ENCODE measurements around the gene MED17.

The MED17 gene, protein sequence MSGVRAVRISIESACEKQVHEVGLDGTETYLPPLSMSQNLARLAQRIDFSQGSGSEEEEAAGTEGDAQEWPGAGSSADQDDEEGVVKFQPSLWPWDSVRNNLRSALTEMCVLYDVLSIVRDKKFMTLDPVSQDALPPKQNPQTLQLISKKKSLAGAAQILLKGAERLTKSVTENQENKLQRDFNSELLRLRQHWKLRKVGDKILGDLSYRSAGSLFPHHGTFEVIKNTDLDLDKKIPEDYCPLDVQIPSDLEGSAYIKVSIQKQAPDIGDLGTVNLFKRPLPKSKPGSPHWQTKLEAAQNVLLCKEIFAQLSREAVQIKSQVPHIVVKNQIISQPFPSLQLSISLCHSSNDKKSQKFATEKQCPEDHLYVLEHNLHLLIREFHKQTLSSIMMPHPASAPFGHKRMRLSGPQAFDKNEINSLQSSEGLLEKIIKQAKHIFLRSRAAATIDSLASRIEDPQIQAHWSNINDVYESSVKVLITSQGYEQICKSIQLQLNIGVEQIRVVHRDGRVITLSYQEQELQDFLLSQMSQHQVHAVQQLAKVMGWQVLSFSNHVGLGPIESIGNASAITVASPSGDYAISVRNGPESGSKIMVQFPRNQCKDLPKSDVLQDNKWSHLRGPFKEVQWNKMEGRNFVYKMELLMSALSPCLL

GRCh38 chr11:93784145-93784934 is at the start of gene MED17:
TSS of gene MED17 (plus strand) at chr11:93784282. CDS start at chr11:93784514, 232 bp downstream.
- Histone ChIP-seq H3K4me1 (ENCODE audit: control insufficient read depth in 1 of 2, insufficient read depth in 2 of 2, low read length in 2 of 2) (peaks cover 0 to 26% of the 10 kb centered on the region in 2 donors), H3K27ac (ENCODE audit: low read length) (peak within 1 kb of the TSS; percentile 90), H3K9me3 (ENCODE audit: control insufficient read depth in 1 of 2, low read length in 2 of 2) (no peaks in the 10 kb centered on the region), H3K36me3 (ENCODE audit: control insufficient read depth in 1 of 2, insufficient read depth in 2 of 2, low read length in 2 of 2) (peaks cover 4 to 7% of the 10 kb centered on the region in 2 donors), H3K27me3 (ENCODE audit: low read depth, low read length) (no peaks in the 10 kb centered on the region), H3K4me3 (ENCODE audit: low read depth in 1 of 2, low read length in 2 of 2) (peak within 1 kb of the TSS; percentile 95 to 99)

GRCh38 chr11:93734427-93735222 is 49.5 kb upstream of the MED17 start:
- H3K4me1 ChIP-seq (ENCODE audit: control insufficient read depth in 1 of 2, insufficient read depth in 2 of 2, low read length in 2 of 2): peaks cover 15 to 18% of the 10 kb centered on the region in 2 donors
- no peak overlapping the region for H3K4me3 ChIP-seq (ENCODE audit: low read depth in 1 of 2, low read length in 2 of 2)
- no peaks in the 10 kb centered on the region for H3K27me3 ChIP-seq (ENCODE audit: low read depth, low read length)
- H3K36me3 ChIP-seq (ENCODE audit: control insufficient read depth in 1 of 2, insufficient read depth in 2 of 2, low read length in 2 of 2): peaks cover 85 to 89% of the 10 kb centered on the region in 2 donors
- H3K9me3 ChIP-seq (ENCODE audit: control insufficient read depth in 1 of 2, low read length in 2 of 2): no peaks in the 10 kb centered on the region
- no peak overlapping the region for H3K27ac ChIP-seq (ENCODE audit: low read length)

DNA sequence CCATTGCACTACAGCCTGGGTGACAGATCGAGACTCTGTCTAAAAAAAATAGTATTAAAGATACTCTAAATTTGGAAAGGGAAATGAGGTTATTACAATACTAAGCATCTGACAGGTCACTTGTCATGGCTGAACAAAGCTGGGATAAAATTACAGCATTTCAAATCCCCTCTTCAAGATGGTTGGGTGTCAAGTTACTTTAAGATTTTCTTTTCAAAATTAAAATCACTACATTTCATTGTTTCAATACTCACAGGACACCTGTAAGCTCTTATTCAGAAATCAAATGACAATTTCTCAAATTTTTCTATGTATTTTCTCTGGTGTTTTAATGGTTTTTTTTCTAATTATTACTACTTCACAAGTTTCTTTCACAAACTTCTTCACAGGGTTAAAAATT is 48.5 kb upstream of the MED17 start:
- Histone ChIP-seq H3K4me3 (ENCODE audit: low read depth in 1 of 2, low read length in 2 of 2) (no peak overlapping the region), H3K4me1 (ENCODE audit: control insufficient read depth in 1 of 2, insufficient read depth in 2 of 2, low read length in 2 of 2) (peaks cover 16 to 25% of the 10 kb centered on the region in 2 donors), H3K27ac (ENCODE audit: low read length) (no peak overlapping the region), H3K27me3 (ENCODE audit: low read depth, low read length) (no peaks in the 10 kb centered on the region), H3K9me3 (ENCODE audit: control insufficient read depth in 1 of 2, low read length in 2 of 2) (no peaks in the 10 kb centered on the region), H3K36me3 (ENCODE audit: control insufficient read depth in 1 of 2, insufficient read depth in 2 of 2, low read length in 2 of 2) (peaks cover 75 to 79% of the 10 kb centered on the region in 2 donors)

DNA sequence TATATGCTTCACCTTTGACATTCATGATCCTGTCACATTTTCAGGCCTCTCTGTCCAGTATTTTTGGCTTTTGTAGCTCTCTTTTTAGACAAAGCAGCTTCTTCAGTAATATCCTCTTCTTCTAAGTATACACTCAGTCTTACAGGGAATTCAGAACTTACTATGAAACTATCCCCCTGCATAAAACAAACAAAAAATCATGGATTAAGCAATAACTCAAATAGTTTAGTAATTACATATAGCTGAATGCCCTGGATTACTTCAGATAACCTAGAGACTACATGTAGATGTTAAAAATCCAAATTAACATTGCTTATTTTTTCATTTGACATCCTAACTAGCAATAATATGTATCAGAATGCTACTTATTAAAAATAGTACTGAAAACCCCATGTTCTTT is 48.0 kb upstream of the MED17 start:
- no peak overlapping the region for H3K27ac ChIP-seq (ENCODE audit: low read length)
- no peaks in the 10 kb centered on the region for H3K27me3 ChIP-seq (ENCODE audit: low read depth, low read length)
- H3K9me3 ChIP-seq (ENCODE audit: control insufficient read depth in 1 of 2, low read length in 2 of 2): no peaks in the 10 kb centered on the region
- H3K4me1 ChIP-seq (ENCODE audit: control insufficient read depth in 1 of 2, insufficient read depth in 2 of 2, low read length in 2 of 2): peaks cover 16 to 25% of the 10 kb centered on the region in 2 donors
- H3K36me3 ChIP-seq (ENCODE audit: control insufficient read depth in 1 of 2, insufficient read depth in 2 of 2, low read length in 2 of 2): peaks cover 70 to 79% of the 10 kb centered on the region in 2 donors
- no peak overlapping the region for H3K4me3 ChIP-seq (ENCODE audit: low read depth in 1 of 2, low read length in 2 of 2)

- Histone ChIP-seq H3K4me1 (ENCODE audit: control insufficient read depth in 1 of 2, insufficient read depth in 2 of 2, low read length in 2 of 2) (peaks cover 12 to 29% of the 10 kb centered on the region in 2 donors), H3K36me3 (ENCODE audit: control insufficient read depth in 1 of 2, insufficient read depth in 2 of 2, low read length in 2 of 2) (peaks cover 51 to 65% of the 10 kb centered on the region in 2 donors), H3K4me3 (ENCODE audit: low read depth in 1 of 2, low read length in 2 of 2) (peak overlapping the region; percentile 15 to 88), H3K27me3 (ENCODE audit: low read depth, low read length) (no peaks in the 10 kb centered on the region), H3K27ac (ENCODE audit: low read length) (no peak overlapping the region), H3K9me3 (ENCODE audit: control insufficient read depth in 1 of 2, low read length in 2 of 2) (no peaks in the 10 kb centered on the region)
Observed at GRCh38 chr11:93737904-93738612, 46.0 kb upstream of the MED17 start.

DNA sequence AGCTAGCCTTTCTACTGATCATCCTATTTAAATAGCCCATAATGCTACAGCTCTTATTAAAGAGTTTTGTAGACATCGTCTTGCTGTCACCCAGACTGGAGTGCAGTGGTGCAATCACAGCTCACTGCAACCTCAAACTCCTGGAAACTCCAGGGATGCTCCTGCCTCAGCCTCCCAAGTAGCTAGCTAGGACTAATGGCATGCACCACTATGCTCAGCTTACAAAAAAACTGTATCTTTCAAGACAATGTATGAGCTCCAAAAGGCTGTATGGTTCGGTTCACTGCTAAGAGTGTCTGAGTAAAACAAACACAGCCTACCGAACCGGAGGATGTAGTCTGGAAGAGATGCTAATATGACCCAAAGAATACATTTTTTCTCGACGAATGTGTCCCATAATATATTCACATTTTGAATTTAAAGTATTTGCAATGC is 45.4 kb upstream of the MED17 start:
- Histone ChIP-seq H3K9me3 (ENCODE audit: control insufficient read depth in 1 of 2, low read length in 2 of 2) (no peaks in the 10 kb centered on the region), H3K27me3 (ENCODE audit: low read depth, low read length) (no peaks in the 10 kb centered on the region), H3K4me3 (ENCODE audit: low read depth in 1 of 2, low read length in 2 of 2) (peak overlapping the region; percentile 88 to 99), H3K36me3 (ENCODE audit: control insufficient read depth in 1 of 2, insufficient read depth in 2 of 2, low read length in 2 of 2) (peaks cover 47 to 59% of the 10 kb centered on the region in 2 donors), H3K27ac (ENCODE audit: low read length) (no peak overlapping the region), H3K4me1 (ENCODE audit: control insufficient read depth in 1 of 2, insufficient read depth in 2 of 2, low read length in 2 of 2) (peaks cover 12 to 29% of the 10 kb centered on the region in 2 donors)

DNA sequence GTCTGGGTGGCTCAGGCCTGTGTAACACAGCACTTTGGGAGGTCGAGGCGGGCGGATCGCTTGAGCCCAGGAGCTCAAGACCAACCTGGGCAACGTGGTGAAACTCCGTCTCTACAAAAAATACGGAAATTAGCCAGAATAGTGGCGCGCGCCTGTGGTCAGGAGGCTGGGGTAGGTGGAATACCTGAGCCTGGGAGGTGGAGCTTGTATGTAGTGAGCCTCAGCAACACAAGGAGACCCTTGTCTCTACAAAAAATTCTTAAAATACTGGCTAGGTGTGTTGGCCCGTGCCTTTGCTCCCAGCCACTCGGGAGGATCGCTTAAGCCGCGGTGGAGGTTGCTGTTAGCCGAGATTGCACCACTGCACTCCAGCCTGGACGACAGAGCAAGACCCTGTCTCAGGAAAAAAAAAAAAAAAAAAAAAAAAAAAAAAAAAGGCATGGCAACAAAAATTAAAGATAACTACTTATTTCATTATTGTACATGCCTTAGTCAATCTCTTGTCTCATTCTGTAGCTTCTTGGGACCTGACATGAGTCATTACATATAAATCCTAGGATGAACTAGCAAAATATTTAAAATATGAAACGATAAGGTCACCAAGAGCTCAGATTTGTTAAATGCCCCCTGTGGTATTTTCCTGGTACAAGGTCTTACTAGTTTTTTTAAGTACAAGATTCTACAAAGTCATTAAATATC is 43.9 kb upstream of the MED17 start:
- H3K27ac ChIP-seq (ENCODE audit: low read length): peak overlapping the region; percentile 99
- no peaks in the 10 kb centered on the region for H3K9me3 ChIP-seq (ENCODE audit: control insufficient read depth in 1 of 2, low read length in 2 of 2)
- H3K27me3 ChIP-seq (ENCODE audit: low read depth, low read length): no peaks in the 10 kb centered on the region
- peak overlapping the region; percentile 88 to 99 for H3K4me3 ChIP-seq (ENCODE audit: low read depth in 1 of 2, low read length in 2 of 2)
- peaks cover 36 to 44% of the 10 kb centered on the region in 2 donors for H3K36me3 ChIP-seq (ENCODE audit: control insufficient read depth in 1 of 2, insufficient read depth in 2 of 2, low read length in 2 of 2)
- H3K4me1 ChIP-seq (ENCODE audit: control insufficient read depth in 1 of 2, insufficient read depth in 2 of 2, low read length in 2 of 2): peaks cover 12 to 29% of the 10 kb centered on the region in 2 donors

GRCh38 chr11:93740730-93741093 is 43.4 kb upstream of the MED17 start:
- H3K4me3 ChIP-seq (ENCODE audit: low read depth in 1 of 2, low read length in 2 of 2): peak overlapping the region; percentile 88 to 99
- H3K4me1 ChIP-seq (ENCODE audit: control insufficient read depth in 1 of 2, insufficient read depth in 2 of 2, low read length in 2 of 2): peaks cover 12 to 29% of the 10 kb centered on the region in 2 donors
- no peaks in the 10 kb centered on the region for H3K9me3 ChIP-seq (ENCODE audit: control insufficient read depth in 1 of 2, low read length in 2 of 2)
- peak overlapping the region; percentile 99 for H3K27ac ChIP-seq (ENCODE audit: low read length)
- H3K27me3 ChIP-seq (ENCODE audit: low read depth, low read length): no peaks in the 10 kb centered on the region
- peaks cover 32 to 39% of the 10 kb centered on the region in 2 donors for H3K36me3 ChIP-seq (ENCODE audit: control insufficient read depth in 1 of 2, insufficient read depth in 2 of 2, low read length in 2 of 2)

DNA sequence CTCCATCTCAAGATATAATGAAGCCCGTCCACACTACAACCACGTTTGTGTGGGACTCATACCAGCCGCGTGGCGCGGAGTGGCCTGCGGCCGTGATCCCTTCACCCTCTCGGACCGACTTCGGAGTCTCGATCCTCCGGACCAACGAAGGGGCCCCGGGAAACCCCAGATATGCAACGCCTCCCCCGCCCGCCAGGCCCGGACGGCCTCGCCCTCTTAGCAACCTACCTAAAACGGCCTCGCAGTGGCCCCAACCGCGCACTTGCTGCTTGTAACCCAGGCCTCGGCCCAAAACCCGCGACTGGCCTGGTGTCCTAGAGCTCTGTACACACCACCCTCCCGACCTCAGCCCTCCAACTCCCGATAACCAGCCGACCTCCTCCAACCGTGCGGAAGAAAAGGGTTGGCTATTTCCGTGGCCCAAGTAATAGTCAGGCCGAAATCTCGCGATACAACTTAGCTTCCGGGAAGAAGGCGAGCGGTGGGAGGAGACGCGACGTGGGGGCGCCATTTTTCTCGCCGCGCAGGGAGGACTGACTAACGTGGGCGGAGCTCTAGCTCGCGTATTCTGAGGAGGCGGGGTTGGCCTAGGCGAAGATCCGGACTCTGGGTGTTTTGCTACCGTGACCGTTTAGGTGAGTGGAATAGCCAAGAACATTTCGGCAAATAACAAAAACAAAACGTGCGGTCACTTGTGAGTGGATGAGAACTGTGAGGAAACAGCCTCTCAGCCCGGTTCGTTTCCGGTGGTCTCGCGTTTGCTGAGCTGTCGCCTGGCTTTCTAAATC is 42.8 kb upstream of the MED17 start, which contains the start of the genes C11orf54 and TAF1D:
TSS of gene C11orf54 (plus strand) at position 579 of the 788 bp plus-strand sequence. CDS start 5,722 bp downstream, outside the sequence.
TSS of gene TAF1D (minus strand) at position 402 of the 788 bp plus-strand sequence. CDS start 2,191 bp downstream, outside the sequence.
- no peaks in the 10 kb centered on the region for H3K9me3 ChIP-seq (ENCODE audit: control insufficient read depth in 1 of 2, low read length in 2 of 2)
- H3K27ac ChIP-seq (ENCODE audit: low read length): peak within 1 kb of the TSS; percentile 99
- H3K4me1 ChIP-seq (ENCODE audit: control insufficient read depth in 1 of 2, insufficient read depth in 2 of 2, low read length in 2 of 2): peaks cover 12 to 29% of the 10 kb centered on the region in 2 donors
- peak within 1 kb of the TSS; percentile 88 to 99 for H3K4me3 ChIP-seq (ENCODE audit: low read depth in 1 of 2, low read length in 2 of 2)
- no peaks in the 10 kb centered on the region for H3K27me3 ChIP-seq (ENCODE audit: low read depth, low read length)
- peaks cover 26 to 33% of the 10 kb centered on the region in 2 donors for H3K36me3 ChIP-seq (ENCODE audit: control insufficient read depth in 1 of 2, insufficient read depth in 2 of 2, low read length in 2 of 2)

Data from muscle layer of duodenum (tissue), 2 donors.